IMR-90 (cell line): ENCODE data around the gene CFAP90. TPM values are rescaled to one million over a fixed set of nuclear protein-coding genes. Genes with fewer than 3 reads are reported as not detected.

ENCODE experiments used
- ATAC-seq: fragments of 200-7000 bp; cut with Tn5 transposase; 2 replicates; pipeline ENCODE4 v1.9.1; 2020; ENCODE audit warnings: low read depth, mild to moderate bottlenecking, moderate library complexity
- BruUV-seq: library from RNA; stranded (reverse); fragments of 400-500 nt; replicated peaks from 2 replicates; lab custom pipeline; 2021; lab: Mats Ljungman, UMichigan
- CTCF ChIA-PET: fragments of 300-600 bp; formaldehyde crosslinking; extraction: SDS; loops from one replicate; lab custom pipeline; 2021; ENCODE audit warnings: antibody characterized with exemption; lab: Yijun Ruan, JAX
- POLR2A ChIA-PET: fragments of 300-600 bp; sonication (Branson Sonifier 250); formaldehyde crosslinking; loops from one replicate; lab custom pipeline; 2022; ENCODE audit warnings: antibody characterized with exemption; ENCODE audit not compliant: unreplicated experiment; lab: Charles Lee
- DNase-seq: peaks from one replicate; pipeline ENCODE4 v3.0.0; 2013
- H2AFZ ChIP-seq: replicated peaks from 2 replicates; pipeline ENCODE3; 2013; ENCODE audit warnings: low read length, mild to moderate bottlenecking; ENCODE audit not compliant: poor library complexity
- H2AK5ac ChIP-seq: 2 replicates; pipeline ENCODE4 v1.6.1; 2013; ENCODE audit warnings: low read depth, low read length, inconsistent platforms
- H2AK9ac ChIP-seq: replicated peaks from 2 replicates; pipeline ENCODE3; 2013; ENCODE audit warnings: mild to moderate bottlenecking, low read depth, low read length, moderate library complexity; ENCODE audit not compliant: poor library complexity
- H2BK120ac ChIP-seq: 2 replicates; pipeline ENCODE4 v1.6.1; 2013; ENCODE audit warnings: low read depth, low read length, inconsistent platforms
- H2BK15ac ChIP-seq: 3 replicates; pipeline ENCODE4 v1.6.1; 2013; ENCODE audit warnings: low read depth, low read length, inconsistent platforms
- H2BK20ac ChIP-seq: 2 replicates; pipeline ENCODE4 v1.6.1; 2013; ENCODE audit warnings: low read depth, mild to moderate bottlenecking, inconsistent platforms, low read length, moderate library complexity
- H2BK5ac ChIP-seq: 2 replicates; pipeline ENCODE4 v1.6.1; 2013; ENCODE audit warnings: mild to moderate bottlenecking, low read depth, low read length, inconsistent platforms; ENCODE audit not compliant: poor library complexity, severe bottlenecking
- H3K14ac ChIP-seq: replicated peaks from 2 replicates; pipeline ENCODE4 v1.6.1; 2013; ENCODE audit warnings: low read depth, low read length, inconsistent platforms
- H3K18ac ChIP-seq: 2 replicates; pipeline ENCODE4 v1.6.1; 2013; ENCODE audit warnings: low read depth, low read length, control low read depth
- H3K23ac ChIP-seq: 2 replicates; pipeline ENCODE4 v1.6.1; 2013; ENCODE audit warnings: low read depth, low read length, inconsistent platforms
- H3K27ac ChIP-seq: 2 replicates; pipeline ENCODE4 v1.5.1; 2013; ENCODE audit warnings: mild to moderate bottlenecking, control low read depth, low read length; ENCODE audit not compliant: insufficient read depth
- H3K27me3 ChIP-seq: 2 replicates; pipeline ENCODE4 v1.6.1; 2013; ENCODE audit warnings: low read length; ENCODE audit not compliant: control insufficient read depth, insufficient read depth
- H3K36me3 ChIP-seq: 2 replicates; pipeline ENCODE4 v1.6.1; 2013; ENCODE audit warnings: low read length, mixed read lengths; ENCODE audit not compliant: control insufficient read depth, insufficient read depth
- H3K4ac ChIP-seq: 2 replicates; pipeline ENCODE4 v1.6.1; 2013; ENCODE audit warnings: low read depth, low read length, inconsistent platforms
- H3K4me1 ChIP-seq: 2 replicates; pipeline ENCODE4 v1.6.1; 2013; ENCODE audit warnings: low read length, mixed read lengths; ENCODE audit not compliant: control insufficient read depth, insufficient read depth
- H3K4me2 ChIP-seq: 2 replicates; pipeline ENCODE4 v1.6.1; 2013; ENCODE audit warnings: low read depth, mild to moderate bottlenecking, control low read depth, low read length, moderate library complexity
- H3K4me3 ChIP-seq: 2 replicates; pipeline ENCODE4 v1.5.1; 2013; ENCODE audit warnings: low read depth, mild to moderate bottlenecking, control low read depth, low read length, moderate library complexity; ENCODE audit not compliant: insufficient read depth
- H3K56ac ChIP-seq: 2 replicates; pipeline ENCODE4 v1.6.1; 2013; ENCODE audit warnings: low read length, inconsistent platforms; ENCODE audit not compliant: insufficient read depth; ENCODE audit errors: extremely low read depth
- H3K79me1 ChIP-seq, 2 experiments: 2 replicates each; pipeline ENCODE4 v1.6.1; 2013; ENCODE audit warnings: low read length in 2 of 2, inconsistent platforms in 1 of 2, low read depth in 1 of 2
- H3K9ac ChIP-seq: 2 replicates; pipeline ENCODE4 v1.6.1; 2013; ENCODE audit warnings: low read depth, low read length, control low read depth
- H3K9me1 ChIP-seq: 2 replicates; pipeline ENCODE4 v1.6.1; 2013; ENCODE audit warnings: low read length, inconsistent platforms; ENCODE audit not compliant: insufficient read depth
- H3K9me3 ChIP-seq: 2 replicates; pipeline ENCODE4 v1.6.1; 2013; ENCODE audit warnings: low read length; ENCODE audit not compliant: control insufficient read depth, insufficient read depth
- H4K20me1 ChIP-seq: 2 replicates; pipeline ENCODE4 v1.6.1; 2013; ENCODE audit warnings: low read length, inconsistent platforms; ENCODE audit not compliant: insufficient read depth
- H4K5ac ChIP-seq: 2 replicates; pipeline ENCODE4 v1.6.1; 2013; ENCODE audit warnings: mild to moderate bottlenecking, low read depth, low read length, control low read depth
- H4K8ac ChIP-seq, 2 experiments: 2 replicates each; pipeline ENCODE4 v1.6.1; 2013; ENCODE audit warnings: low read depth in 2 of 2, low read length in 2 of 2, control low read depth in 1 of 2, inconsistent platforms in 1 of 2
- H4K91ac ChIP-seq: 2 replicates; pipeline ENCODE4 v1.6.1; 2013; ENCODE audit warnings: low read depth, low read length, inconsistent platforms; ENCODE audit not compliant: insufficient read depth
- BHLHE40 ChIP-seq: fragments of 150-350 bp; IDR thresholded peaks from 2 replicates; pipeline ENCODE4 v1.6.1; 2016; ENCODE audit warnings: mild to moderate bottlenecking, low read depth, low read length
- CTCF ChIP-seq: conservative IDR thresholded peaks from 2 replicates; pipeline ENCODE4 v1.5.1; 2012; ENCODE audit warnings: mild to moderate bottlenecking, low read depth, low read length, improper control_type of control experiment
- ELK1 ChIP-seq: fragments of 150-350 bp; IDR thresholded peaks from 2 replicates; pipeline ENCODE4 v1.6.1; 2016; ENCODE audit warnings: low read depth, mild to moderate bottlenecking, low read length, moderate library complexity, borderline replicate concordance
- FOS ChIP-seq: fragments of 150-350 bp; IDR thresholded peaks from 2 replicates; pipeline ENCODE4 v1.6.1; 2016; ENCODE audit warnings: low read depth, low read length
- MAFK ChIP-seq: IDR thresholded peaks from 2 replicates; pipeline ENCODE4 v1.6.1; 2012; ENCODE audit warnings: low read depth, low read length, improper control_type of control experiment
- NFE2L2 ChIP-seq: fragments of 150-350 bp; IDR thresholded peaks from 2 replicates; pipeline ENCODE4 v1.6.1; 2016; ENCODE audit warnings: low read depth, mild to moderate bottlenecking, low read length
- POLR2A ChIP-seq: IDR thresholded peaks from 2 replicates; pipeline ENCODE4 v1.6.1; 2012; ENCODE audit warnings: mild to moderate bottlenecking, low read depth, low read length
- RAD21 ChIP-seq: IDR thresholded peaks from 2 replicates; pipeline ENCODE4 v1.6.1; 2012; ENCODE audit warnings: low read length, improper control_type of control experiment
- SMC3 ChIP-seq: fragments of 150-350 bp; IDR thresholded peaks from 2 replicates; pipeline ENCODE4 v1.6.1; 2016; ENCODE audit warnings: low read depth, mild to moderate bottlenecking, antibody characterized with exemption, low read length, moderate library complexity
- USF2 ChIP-seq: fragments of 150-350 bp; IDR thresholded peaks from 2 replicates; pipeline ENCODE4 v1.6.1; 2017; ENCODE audit warnings: mild to moderate bottlenecking, antibody characterized with exemption, low read length, low read depth
- WGBS, 2 experiments: methylation state at CpG; one replicate each; pipeline versions ENCODE4 v1.1.5 to v1.1.7; 2013; ENCODE audit warnings: missing lambda C conversion rate in 2 of 2; ENCODE audit not compliant: insufficient read length in 1 of 2; ENCODE audit errors: extremely low coverage in 2 of 2; 5-methylcytosine and 5-hydroxymethylcytosine counted together
- dilution Hi-C: fragments of 300-500 bp; cut with HindIII; formaldehyde crosslinking; loops from one replicate; pipeline ENCODE4 v1.14.3; 2018; ENCODE audit warnings: low sequenced_read_pairs; ENCODE audit not compliant: unreplicated experiment
- in situ Hi-C: fragments of 300-500 bp; cut with MboI; formaldehyde crosslinking; loops from 3 replicates; pipeline ENCODE4 v1.14.3; 2019; ENCODE audit warnings: low sequenced_read_pairs, inconsistent platforms, mixed read lengths
- intact Hi-C: fragments of 100-400 bp; cut with micrococcal nuclease; formaldehyde crosslinking; loops from 2 replicates; pipeline ENCODE4 v1.10.0; 2022
- polyA plus RNA-seq, 3 experiments: library from polyadenylated mRNA; depleted of rRNA; stranded (reverse); fragments of >200 nt; gene quantifications; 2 replicates each; pipeline ENCODE4 v1.2.3, GENCODE V29; 2012; ENCODE audit warnings: low replicate concordance in 1 of 3
- total RNA-seq: library from RNA; depleted of rRNA; stranded (reverse); fragments of >200 nt; gene quantifications from 2 replicates; pipeline ENCODE4 v1.2.3, GENCODE V29; 2012

Gene CFAP90
- total and polyA plus RNA-seq, 2 of the 4 experiments (the other 2 are of a cell fraction): 0.09 TPM; not detected in 1

GRCh38 chr5:7897014-7897600, 46.2 kb upstream of the CFAP90 start:
- no peak for ATAC-seq
- H2BK120ac ChIP-seq: no peak overlapping the region
- H3K9me1 ChIP-seq: peaks cover 7% of the 10 kb centered on the region; the same call in 1 of the 2 replicates
- no peak overlapping the region for H3K9ac ChIP-seq
- no peak overlapping the region for H4K5ac ChIP-seq
- H4K20me1 ChIP-seq: no peaks in the 10 kb centered on the region
- H3K9me3 ChIP-seq: no peaks in the 10 kb centered on the region
- no peak overlapping the region for H3K18ac ChIP-seq
- no peak overlapping the region for H3K23ac ChIP-seq
- dilution Hi-C loops (no loop called here), intact Hi-C loops (no loop called here), in situ Hi-C loops (loop anchor here (25.0 kb wide), 2 partner anchors 1165 to 1640 kb away; partner anchors contain the start of gene SEMA5A)
- peak; percentile 52 for DNase-seq
- no peaks in the 10 kb centered on the region for H3K27me3 ChIP-seq
- H3K27ac ChIP-seq: no peak overlapping the region
- no peak overlapping the region for H3K4ac ChIP-seq
- TF ChIP-seq POLR2A (no peak), RAD21 (peak; percentile 38), NFE2L2 (no peak), BHLHE40 (no peak), CTCF (peak; percentile 45), SMC3 (peak; percentile 40; the same call in 1 of the 2 replicates), ELK1 (no peak), USF2 (no peak), FOS (0 out of 2 replicates have a peak, but pooled peaks have one; percentile 7), MAFK (no peak)
- no peak overlapping the region for H2AK9ac ChIP-seq
- H2BK15ac ChIP-seq: no peak overlapping the region
- peaks cover 2% of the 10 kb centered on the region; the same call in 1 of the 2 replicates for H3K4me1 ChIP-seq
- no TSS peak for BruUV-seq
- CTCF ChIA-PET: interaction anchor here (1.2 kb wide), 1 partner anchor 10 kb away, joined by 4 read pairs; no protein-coding TSS in a partner anchor
- no peak overlapping the region for H4K8ac ChIP-seq
- no peak overlapping the region for H4K91ac ChIP-seq
- POLR2A ChIA-PET: interaction anchor here (0.6 kb wide), 1 partner anchor 9 kb away, joined by 3 read pairs; no protein-coding TSS in a partner anchor
- no peak overlapping the region for H2AK5ac ChIP-seq
- peaks cover 0 to 4% of the 10 kb centered on the region in 2 experiments; a peak in 2 of 4 replicates for H3K79me1 ChIP-seq
- no peak overlapping the region for H2AFZ ChIP-seq
- H3K14ac ChIP-seq: no peak overlapping the region
- H3K4me3 ChIP-seq: no peak overlapping the region
- H3K36me3 ChIP-seq: peaks cover 38% of the 10 kb centered on the region
- no peak overlapping the region for H3K56ac ChIP-seq
- no peak overlapping the region for H2BK5ac ChIP-seq
- no peak overlapping the region for H2BK20ac ChIP-seq
- H3K4me2 ChIP-seq: no peak overlapping the region
- no CpG with 5 or more reads among the region's 5 CpGs for WGBS, 2 experiments
